ENCODE data around the gene KIF14. TPM values are rescaled to one million over a fixed set of nuclear protein-coding genes. Genes with fewer than 3 reads are reported as not detected.

KIF14 gene
- total and polyA plus RNA-seq, 2 experiments from 2014 or later: 13.3 to 23.2 TPM

DNA sequence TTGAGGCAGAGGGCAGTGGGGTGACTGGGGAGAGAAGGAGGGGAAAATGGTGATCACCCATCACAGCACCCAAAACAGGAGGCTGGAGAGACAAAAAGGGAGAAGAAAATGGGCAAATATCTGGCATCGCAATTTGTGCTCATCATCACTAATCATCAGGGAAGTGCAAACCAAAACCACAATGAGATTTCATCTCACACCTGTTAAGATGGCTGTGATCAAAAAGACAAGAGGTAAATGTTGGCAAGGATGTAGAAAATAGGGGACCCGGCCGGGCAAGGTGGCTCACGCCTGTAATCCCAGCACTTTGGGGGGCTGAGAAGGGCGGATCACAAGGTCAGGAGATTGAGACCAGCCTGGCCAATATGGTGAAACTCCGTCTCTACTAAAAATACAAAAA, 74.0 kb downstream of the KIF14 start:
- H3K4me3 Mint-ChIP-seq: no peak overlapping the region
- Histone ChIP-seq H3K27ac (ENCODE audit: low read depth) (no peak overlapping the region), H3K4me1 (ENCODE audit: insufficient read depth) (no peaks in the 10 kb centered on the region; the same call in 1 of the 2 replicates), H3K4me3 (no peak overlapping the region), H3K79me2 (replicated peaks; ENCODE audit: insufficient read depth) (no peaks in the 10 kb centered on the region), H3K9me2 (ENCODE audit: insufficient read depth) (no peaks in the 10 kb centered on the region), H3K4me2 (no peak overlapping the region), H3K27me3 (ENCODE audit: insufficient read depth) (no peaks in the 10 kb centered on the region), H2AFZ (no peak overlapping the region), H4K20me1 (replicated peaks; ENCODE audit: insufficient read depth) (no peaks in the 10 kb centered on the region), H3K36me3 (ENCODE audit: insufficient read depth) (no peaks in the 10 kb centered on the region), H3F3A (replicated peaks; ENCODE audit: low read depth) (no peaks in the 10 kb centered on the region; the same call in 1 of the 2 replicates)
- no peaks in the 10 kb centered on the region; the same call in 1 of the 3 replicates for H3K4me1 Mint-ChIP-seq
- H3K36me3 Mint-ChIP-seq (ENCODE audit: low read depth): no peaks in the 10 kb centered on the region
- ATAC-seq: no peak
- no peak for DNase-seq (ENCODE audit: low spot score)
- no peak overlapping the region for H3K27ac Mint-ChIP-seq
- TF ChIP-seq NANOG (IDR thresholded peaks at IDR 0.05; ENCODE audit: borderline replicate concordance): no peak
- TF ChIP-seq, protein P1, sequence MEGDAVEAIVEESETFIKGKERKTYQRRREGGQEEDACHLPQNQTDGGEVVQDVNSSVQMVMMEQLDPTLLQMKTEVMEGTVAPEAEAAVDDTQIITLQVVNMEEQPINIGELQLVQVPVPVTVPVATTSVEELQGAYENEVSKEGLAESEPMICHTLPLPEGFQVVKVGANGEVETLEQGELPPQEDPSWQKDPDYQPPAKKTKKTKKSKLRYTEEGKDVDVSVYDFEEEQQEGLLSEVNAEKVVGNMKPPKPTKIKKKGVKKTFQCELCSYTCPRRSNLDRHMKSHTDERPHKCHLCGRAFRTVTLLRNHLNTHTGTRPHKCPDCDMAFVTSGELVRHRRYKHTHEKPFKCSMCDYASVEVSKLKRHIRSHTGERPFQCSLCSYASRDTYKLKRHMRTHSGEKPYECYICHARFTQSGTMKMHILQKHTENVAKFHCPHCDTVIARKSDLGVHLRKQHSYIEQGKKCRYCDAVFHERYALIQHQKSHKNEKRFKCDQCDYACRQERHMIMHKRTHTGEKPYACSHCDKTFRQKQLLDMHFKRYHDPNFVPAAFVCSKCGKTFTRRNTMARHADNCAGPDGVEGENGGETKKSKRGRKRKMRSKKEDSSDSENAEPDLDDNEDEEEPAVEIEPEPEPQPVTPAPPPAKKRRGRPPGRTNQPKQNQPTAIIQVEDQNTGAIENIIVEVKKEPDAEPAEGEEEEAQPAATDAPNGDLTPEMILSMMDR (conservative IDR thresholded peaks at IDR 0.05; ENCODE audit: low read depth in 2 of 2): no peak
- TF ChIP-seq EZH2 (IDR thresholded peaks at IDR 0.05; ENCODE audit: low read depth, unreplicated experiment): no peak
- TF ChIP-seq POLR2AphosphoS5 (IDR thresholded peaks at IDR 0.05; ENCODE audit: low read depth): no peak
- TF ChIP-seq STAT1 (IDR thresholded peaks at IDR 0.05; ENCODE audit: unreplicated experiment): no peak
- TF ChIP-seq, protein P2, sequence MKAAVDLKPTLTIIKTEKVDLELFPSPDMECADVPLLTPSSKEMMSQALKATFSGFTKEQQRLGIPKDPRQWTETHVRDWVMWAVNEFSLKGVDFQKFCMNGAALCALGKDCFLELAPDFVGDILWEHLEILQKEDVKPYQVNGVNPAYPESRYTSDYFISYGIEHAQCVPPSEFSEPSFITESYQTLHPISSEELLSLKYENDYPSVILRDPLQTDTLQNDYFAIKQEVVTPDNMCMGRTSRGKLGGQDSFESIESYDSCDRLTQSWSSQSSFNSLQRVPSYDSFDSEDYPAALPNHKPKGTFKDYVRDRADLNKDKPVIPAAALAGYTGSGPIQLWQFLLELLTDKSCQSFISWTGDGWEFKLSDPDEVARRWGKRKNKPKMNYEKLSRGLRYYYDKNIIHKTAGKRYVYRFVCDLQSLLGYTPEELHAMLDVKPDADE (IDR thresholded peaks at IDR 0.05): no peak
- TF ChIP-seq, protein P3, sequence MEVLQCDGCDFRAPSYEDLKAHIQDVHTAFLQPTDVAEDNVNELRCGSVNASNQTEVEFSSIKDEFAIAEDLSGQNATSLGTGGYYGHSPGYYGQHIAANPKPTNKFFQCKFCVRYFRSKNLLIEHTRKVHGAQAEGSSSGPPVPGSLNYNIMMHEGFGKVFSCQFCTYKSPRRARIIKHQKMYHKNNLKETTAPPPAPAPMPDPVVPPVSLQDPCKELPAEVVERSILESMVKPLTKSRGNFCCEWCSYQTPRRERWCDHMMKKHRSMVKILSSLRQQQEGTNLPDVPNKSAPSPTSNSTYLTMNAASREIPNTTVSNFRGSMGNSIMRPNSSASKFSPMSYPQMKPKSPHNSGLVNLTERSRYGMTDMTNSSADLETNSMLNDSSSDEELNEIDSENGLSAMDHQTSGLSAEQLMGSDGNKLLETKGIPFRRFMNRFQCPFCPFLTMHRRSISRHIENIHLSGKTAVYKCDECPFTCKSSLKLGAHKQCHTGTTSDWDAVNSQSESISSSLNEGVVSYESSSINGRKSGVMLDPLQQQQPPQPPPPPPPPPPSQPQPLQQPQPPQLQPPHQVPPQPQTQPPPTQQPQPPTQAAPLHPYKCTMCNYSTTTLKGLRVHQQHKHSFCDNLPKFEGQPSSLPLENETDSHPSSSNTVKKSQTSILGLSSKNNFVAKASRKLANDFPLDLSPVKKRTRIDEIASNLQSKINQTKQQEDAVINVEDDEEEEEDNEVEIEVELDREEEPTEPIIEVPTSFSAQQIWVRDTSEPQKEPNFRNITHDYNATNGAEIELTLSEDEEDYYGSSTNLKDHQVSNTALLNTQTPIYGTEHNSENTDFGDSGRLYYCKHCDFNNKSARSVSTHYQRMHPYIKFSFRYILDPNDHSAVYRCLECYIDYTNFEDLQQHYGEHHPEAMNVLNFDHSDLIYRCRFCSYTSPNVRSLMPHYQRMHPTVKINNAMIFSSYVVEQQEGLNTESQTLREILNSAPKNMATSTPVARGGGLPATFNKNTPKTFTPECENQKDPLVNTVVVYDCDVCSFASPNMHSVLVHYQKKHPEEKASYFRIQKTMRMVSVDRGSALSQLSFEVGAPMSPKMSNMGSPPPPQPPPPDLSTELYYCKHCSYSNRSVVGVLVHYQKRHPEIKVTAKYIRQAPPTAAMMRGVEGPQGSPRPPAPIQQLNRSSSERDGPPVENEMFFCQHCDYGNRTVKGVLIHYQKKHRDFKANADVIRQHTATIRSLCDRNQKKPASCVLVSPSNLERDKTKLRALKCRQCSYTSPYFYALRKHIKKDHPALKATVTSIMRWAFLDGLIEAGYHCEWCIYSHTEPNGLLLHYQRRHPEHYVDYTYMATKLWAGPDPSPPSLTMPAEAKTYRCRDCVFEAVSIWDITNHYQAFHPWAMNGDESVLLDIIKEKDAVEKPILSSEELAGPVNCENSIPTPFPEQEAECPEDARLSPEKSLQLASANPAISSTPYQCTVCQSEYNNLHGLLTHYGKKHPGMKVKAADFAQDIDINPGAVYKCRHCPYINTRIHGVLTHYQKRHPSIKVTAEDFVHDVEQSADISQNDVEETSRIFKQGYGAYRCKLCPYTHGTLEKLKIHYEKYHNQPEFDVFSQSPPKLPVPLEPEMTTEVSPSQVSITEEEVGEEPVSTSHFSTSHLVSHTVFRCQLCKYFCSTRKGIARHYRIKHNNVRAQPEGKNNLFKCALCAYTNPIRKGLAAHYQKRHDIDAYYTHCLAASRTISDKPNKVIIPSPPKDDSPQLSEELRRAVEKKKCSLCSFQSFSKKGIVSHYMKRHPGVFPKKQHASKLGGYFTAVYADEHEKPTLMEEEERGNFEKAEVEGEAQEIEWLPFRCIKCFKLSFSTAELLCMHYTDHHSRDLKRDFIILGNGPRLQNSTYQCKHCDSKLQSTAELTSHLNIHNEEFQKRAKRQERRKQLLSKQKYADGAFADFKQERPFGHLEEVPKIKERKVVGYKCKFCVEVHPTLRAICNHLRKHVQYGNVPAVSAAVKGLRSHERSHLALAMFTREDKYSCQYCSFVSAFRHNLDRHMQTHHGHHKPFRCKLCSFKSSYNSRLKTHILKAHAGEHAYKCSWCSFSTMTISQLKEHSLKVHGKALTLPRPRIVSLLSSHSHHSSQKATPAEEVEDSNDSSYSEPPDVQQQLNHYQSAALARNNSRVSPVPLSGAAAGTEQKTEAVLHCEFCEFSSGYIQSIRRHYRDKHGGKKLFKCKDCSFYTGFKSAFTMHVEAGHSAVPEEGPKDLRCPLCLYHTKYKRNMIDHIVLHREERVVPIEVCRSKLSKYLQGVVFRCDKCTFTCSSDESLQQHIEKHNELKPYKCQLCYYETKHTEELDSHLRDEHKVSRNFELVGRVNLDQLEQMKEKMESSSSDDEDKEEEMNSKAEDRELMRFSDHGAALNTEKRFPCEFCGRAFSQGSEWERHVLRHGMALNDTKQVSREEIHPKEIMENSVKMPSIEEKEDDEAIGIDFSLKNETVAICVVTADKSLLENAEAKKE (CRISPR knock-in tag; IDR thresholded peaks at IDR 0.05): no peak
- TF ChIP-seq ZNF114 (CRISPR knock-in tag; IDR thresholded peaks at IDR 0.05): no peak
- TF ChIP-seq, protein P4, sequence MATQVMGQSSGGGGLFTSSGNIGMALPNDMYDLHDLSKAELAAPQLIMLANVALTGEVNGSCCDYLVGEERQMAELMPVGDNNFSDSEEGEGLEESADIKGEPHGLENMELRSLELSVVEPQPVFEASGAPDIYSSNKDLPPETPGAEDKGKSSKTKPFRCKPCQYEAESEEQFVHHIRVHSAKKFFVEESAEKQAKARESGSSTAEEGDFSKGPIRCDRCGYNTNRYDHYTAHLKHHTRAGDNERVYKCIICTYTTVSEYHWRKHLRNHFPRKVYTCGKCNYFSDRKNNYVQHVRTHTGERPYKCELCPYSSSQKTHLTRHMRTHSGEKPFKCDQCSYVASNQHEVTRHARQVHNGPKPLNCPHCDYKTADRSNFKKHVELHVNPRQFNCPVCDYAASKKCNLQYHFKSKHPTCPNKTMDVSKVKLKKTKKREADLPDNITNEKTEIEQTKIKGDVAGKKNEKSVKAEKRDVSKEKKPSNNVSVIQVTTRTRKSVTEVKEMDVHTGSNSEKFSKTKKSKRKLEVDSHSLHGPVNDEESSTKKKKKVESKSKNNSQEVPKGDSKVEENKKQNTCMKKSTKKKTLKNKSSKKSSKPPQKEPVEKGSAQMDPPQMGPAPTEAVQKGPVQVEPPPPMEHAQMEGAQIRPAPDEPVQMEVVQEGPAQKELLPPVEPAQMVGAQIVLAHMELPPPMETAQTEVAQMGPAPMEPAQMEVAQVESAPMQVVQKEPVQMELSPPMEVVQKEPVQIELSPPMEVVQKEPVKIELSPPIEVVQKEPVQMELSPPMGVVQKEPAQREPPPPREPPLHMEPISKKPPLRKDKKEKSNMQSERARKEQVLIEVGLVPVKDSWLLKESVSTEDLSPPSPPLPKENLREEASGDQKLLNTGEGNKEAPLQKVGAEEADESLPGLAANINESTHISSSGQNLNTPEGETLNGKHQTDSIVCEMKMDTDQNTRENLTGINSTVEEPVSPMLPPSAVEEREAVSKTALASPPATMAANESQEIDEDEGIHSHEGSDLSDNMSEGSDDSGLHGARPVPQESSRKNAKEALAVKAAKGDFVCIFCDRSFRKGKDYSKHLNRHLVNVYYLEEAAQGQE (IDR thresholded peaks at IDR 0.05; ENCODE audit: unreplicated experiment): no peak
- no peak for TF ChIP-seq JUNB (IDR thresholded peaks at IDR 0.05; ENCODE audit: unreplicated experiment)
- no peaks in the 10 kb centered on the region; the same call in 2 of the 3 replicates for H3K9me3 Mint-ChIP-seq
- H3K27me3 Mint-ChIP-seq (ENCODE audit: insufficient read depth, low read depth, poor library complexity): peaks cover 7% of the 10 kb centered on the region

Data from GM23338 (cell line).